CD4-positive, alpha-beta T cell treated with Interleukin-6 at 100 ng/mL for 8 hours (primary cell): ENCODE measurements around the gene MRTFB.

Source experiments
- DNase-seq: peaks from one replicate; pipeline ENCODE4 v3.0.0-alpha.2; 2020; ENCODE audit warnings: mixed read lengths, low spot score

The MRTFB gene

GRCh38 chr16:14307527-14308367 is 236.6 kb downstream of the MRTFB start:
- no peak for DNase-seq

DNA sequence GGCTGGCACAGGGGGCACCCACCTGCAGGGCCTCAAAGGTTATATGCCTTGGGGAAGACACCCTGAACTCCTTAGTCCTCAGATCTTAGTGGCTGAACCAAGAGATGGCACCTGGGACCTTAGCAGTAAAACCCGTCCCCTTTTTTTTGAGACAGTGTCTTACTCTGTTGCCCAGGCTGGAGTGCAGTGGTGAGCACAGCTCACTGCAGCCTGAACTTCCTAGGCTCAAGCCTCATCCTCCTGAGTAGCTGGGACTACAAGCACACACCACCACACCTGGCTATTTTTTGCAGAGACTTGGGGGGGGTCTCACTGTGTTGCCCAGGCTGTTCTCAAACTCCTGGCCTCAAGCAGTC is 237.2 kb downstream of the MRTFB start:
- DNase-seq, result no peak

DNA sequence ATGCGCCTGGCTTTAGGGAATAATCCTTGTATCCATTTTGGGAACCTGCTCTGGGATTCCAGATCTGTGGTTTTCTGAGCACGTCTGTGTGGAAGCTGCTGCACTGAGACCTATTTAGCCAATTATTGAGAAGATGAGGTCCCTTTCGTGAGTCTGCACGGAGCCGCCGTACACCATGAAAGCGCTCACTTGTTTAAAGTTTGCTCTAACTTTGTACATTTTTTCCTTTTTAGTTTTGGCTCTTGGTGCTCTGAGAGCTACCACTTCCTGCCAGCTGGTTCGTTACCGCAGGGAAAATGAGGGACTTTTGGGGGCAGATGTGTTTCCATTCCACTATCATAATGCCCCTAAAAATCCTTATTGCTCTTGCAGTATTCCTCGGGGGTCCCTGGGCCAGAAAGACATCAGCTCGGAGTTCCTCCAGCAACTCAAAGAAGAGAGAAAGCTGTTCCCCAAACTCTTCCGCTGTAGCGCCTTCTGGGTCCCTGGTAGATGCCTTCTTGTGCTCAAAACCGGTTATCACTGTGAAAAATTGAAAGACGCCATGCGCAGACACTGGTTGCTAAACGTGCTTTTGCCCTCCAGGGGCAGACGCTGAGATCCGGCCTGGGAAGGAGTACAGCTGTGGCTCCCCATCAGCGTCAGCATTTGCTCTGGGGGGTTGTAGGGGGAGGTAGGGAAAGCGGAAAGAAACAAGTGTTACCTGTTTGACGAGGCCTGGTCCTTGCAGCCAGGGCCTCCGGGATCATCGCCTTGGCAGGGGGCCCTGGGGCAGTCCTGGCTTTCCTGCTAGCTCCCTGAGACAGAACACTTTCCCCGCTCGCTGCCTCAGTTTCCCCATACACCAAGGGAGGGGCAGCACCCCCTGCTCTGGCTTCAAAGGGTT is 238.1 kb downstream of the MRTFB start:
- DNase-seq, result peak; percentile 42

DNA sequence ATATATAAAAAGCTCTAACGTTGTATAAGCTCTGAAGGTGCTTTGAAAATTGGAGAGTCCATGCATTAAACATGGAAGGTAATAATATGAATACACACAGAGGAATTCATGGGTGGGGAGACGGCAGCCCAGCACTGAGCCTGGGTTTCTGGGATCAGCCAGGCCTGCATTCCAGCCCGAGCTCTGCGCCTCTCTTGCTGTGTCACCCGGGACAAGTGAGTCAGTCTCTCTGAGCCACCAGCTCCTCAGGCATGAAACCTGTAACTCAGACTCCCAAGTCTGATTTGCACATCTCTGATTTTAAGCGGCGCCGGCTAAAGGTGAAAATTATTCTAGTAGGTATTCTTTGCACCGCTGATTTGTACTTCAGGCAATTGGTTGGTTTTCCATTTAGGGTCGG is 238.8 kb downstream of the MRTFB start:
- DNase-seq, result no peak

- no peak for DNase-seq
Observed at GRCh38 chr16:14310519-14310991, 239.4 kb downstream of the MRTFB start.

GRCh38 chr16:14314116-14314515 is 243.0 kb downstream of the MRTFB start:
- DNase-seq, result no peak

DNA sequence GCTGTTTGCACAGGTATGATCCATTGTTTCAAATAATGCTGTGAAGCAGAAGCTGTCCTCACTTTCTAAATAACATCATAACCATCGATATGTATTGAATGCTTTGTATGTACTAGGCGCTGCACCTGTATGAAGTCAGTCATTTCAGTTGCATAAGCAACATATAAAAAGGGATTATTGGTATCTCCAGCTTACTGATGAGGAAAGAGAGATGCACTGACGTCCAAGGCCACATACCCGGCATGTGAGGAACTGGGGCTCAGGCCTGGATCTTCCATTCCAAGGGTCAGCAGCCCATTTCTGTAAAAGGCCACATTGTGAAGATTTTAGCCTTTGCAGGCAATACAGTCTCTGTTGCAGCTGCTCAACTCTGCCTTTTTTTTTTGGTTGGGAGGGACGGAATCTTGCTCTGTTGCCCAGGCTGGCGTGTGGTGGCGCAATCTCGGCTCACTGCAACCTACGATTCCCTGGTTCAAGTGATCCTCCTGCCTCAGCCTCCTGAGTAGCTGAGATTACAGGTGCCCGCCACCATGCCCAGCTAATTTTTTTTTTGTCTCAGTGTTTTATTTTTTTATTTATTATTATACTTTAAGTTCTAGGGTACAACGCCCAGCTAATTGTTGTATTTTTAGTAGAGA is 244.7 kb downstream of the MRTFB start:
- no peak for DNase-seq
